ENCODE data around the gene CCDC86.

DNA sequence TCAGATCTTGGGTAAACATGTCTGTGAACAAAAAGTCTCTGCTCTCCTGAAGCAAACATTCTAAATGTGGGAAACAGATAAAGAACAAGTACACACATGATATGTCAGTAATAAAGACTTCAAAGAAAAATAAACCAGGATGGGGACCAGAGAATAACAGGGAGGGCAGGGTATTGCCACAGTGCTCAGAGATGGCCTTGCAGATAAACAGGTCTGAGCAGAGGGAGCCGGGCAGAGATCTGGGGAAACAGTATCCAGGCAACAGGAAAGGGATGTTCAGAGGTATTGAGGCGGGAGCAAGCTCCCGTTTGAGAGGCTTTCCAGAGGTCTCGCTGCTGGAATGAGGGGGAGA is 2.9 kb downstream of the CCDC86 start:
- TF ChIP-seq EZH2 (IDR thresholded peaks at IDR 0.05; ENCODE audit: borderline replicate concordance, low read depth, low read length, severe bottlenecking): no peak
- TF ChIP-seq, protein P1, sequence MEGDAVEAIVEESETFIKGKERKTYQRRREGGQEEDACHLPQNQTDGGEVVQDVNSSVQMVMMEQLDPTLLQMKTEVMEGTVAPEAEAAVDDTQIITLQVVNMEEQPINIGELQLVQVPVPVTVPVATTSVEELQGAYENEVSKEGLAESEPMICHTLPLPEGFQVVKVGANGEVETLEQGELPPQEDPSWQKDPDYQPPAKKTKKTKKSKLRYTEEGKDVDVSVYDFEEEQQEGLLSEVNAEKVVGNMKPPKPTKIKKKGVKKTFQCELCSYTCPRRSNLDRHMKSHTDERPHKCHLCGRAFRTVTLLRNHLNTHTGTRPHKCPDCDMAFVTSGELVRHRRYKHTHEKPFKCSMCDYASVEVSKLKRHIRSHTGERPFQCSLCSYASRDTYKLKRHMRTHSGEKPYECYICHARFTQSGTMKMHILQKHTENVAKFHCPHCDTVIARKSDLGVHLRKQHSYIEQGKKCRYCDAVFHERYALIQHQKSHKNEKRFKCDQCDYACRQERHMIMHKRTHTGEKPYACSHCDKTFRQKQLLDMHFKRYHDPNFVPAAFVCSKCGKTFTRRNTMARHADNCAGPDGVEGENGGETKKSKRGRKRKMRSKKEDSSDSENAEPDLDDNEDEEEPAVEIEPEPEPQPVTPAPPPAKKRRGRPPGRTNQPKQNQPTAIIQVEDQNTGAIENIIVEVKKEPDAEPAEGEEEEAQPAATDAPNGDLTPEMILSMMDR (IDR thresholded peaks at IDR 0.05; ENCODE audit: borderline replicate concordance, extremely low read depth, low read length, poor library complexity, severe bottlenecking): no peak
